Measurements from ENCODE around the gene SPON1.
"Not testable (repeated sequence)": the region's sequence is repeated elsewhere in the genome, so short reads cannot be mapped to it uniquely, and the experiment has no call there.

SPON1 gene

GRCh38 chr11:13972944-13973343 lies 10.4 kb downstream of the SPON1 start:
- H3K36me3 Mint-ChIP-seq (ENCODE audit: low read depth), result no peaks in the 10 kb centered on the region
- peaks cover 14% of the 10 kb centered on the region for H3K4me1 Mint-ChIP-seq (ENCODE audit: low read depth)
- H3K27me3 Mint-ChIP-seq (ENCODE audit: low read depth), result peaks cover 20% of the 10 kb centered on the region
- H3K4me3 Mint-ChIP-seq, result no peak overlapping the region
- no peaks in the 10 kb centered on the region for H3K9me3 Mint-ChIP-seq
- no peak for DNase-seq (ENCODE audit: low spot score)
- peak overlapping the region; percentile 23 for H3K27ac Mint-ChIP-seq

- Mint-ChIP-seq H3K27me3 (ENCODE audit: low read depth) (peaks cover 18% of the 10 kb centered on the region), H3K36me3 (ENCODE audit: low read depth) (no peaks in the 10 kb centered on the region), H3K9me3 (no peaks in the 10 kb centered on the region), H3K4me1 (ENCODE audit: low read depth) (peaks cover 10% of the 10 kb centered on the region), H3K4me3 (no peak overlapping the region), H3K27ac (no peak overlapping the region)
- DNase-seq (ENCODE audit: low spot score), result no peak
These were observed 12.1 kb downstream of the SPON1 start for GRCh38 chr11:13974631-13975030.

- H3K4me1 Mint-ChIP-seq (ENCODE audit: low read depth), result no peaks in the 10 kb centered on the region
- H3K9me3 Mint-ChIP-seq, result no peaks in the 10 kb centered on the region
- peaks cover 12% of the 10 kb centered on the region for H3K27me3 Mint-ChIP-seq (ENCODE audit: low read depth)
- no peaks in the 10 kb centered on the region for H3K36me3 Mint-ChIP-seq (ENCODE audit: low read depth)
- no peak for DNase-seq (ENCODE audit: low spot score)
- H3K27ac Mint-ChIP-seq, result no peak overlapping the region
- H3K4me3 Mint-ChIP-seq, result no peak overlapping the region
These were observed 20.7 kb downstream of the SPON1 start for GRCh38 chr11:13983081-13983751.

GRCh38 chr11:13984616-13985450 lies 22.3 kb downstream of the SPON1 start:
- no peaks in the 10 kb centered on the region for H3K4me1 Mint-ChIP-seq (ENCODE audit: low read depth)
- no peaks in the 10 kb centered on the region for H3K9me3 Mint-ChIP-seq
- no peak overlapping the region for H3K4me3 Mint-ChIP-seq
- H3K27me3 Mint-ChIP-seq (ENCODE audit: low read depth), result peaks cover 18% of the 10 kb centered on the region
- no peaks in the 10 kb centered on the region for H3K36me3 Mint-ChIP-seq (ENCODE audit: low read depth)
- DNase-seq (ENCODE audit: low spot score), result no peak
- no peak overlapping the region for H3K27ac Mint-ChIP-seq

GRCh38 chr11:13986695-13987094 lies 24.2 kb downstream of the SPON1 start:
- H3K9me3 Mint-ChIP-seq; H3K36me3 Mint-ChIP-seq (ENCODE audit: low read depth); DNase-seq (ENCODE audit: low spot score); H3K27ac Mint-ChIP-seq; H3K4me3 Mint-ChIP-seq; H3K4me1 Mint-ChIP-seq (ENCODE audit: low read depth): not testable (repeated sequence)
- H3K27me3 Mint-ChIP-seq (ENCODE audit: low read depth), result peaks cover 22% of the 10 kb centered on the region

- H3K27me3 Mint-ChIP-seq (ENCODE audit: low read depth), result peaks cover 31% of the 10 kb centered on the region
- not testable (repeated sequence) for DNase-seq (ENCODE audit: low spot score); H3K4me3 Mint-ChIP-seq
These were observed 29.8 kb downstream of the SPON1 start for GRCh38 chr11:13992158-13992856.

GRCh38 chr11:13993096-13993765 lies 30.7 kb downstream of the SPON1 start:
- Mint-ChIP-seq H3K4me1 (ENCODE audit: low read depth) (no peaks in the 10 kb centered on the region), H3K9me3 (no peaks in the 10 kb centered on the region), H3K4me3 (no peak overlapping the region), H3K27ac (no peak overlapping the region), H3K36me3 (ENCODE audit: low read depth) (no peaks in the 10 kb centered on the region), H3K27me3 (ENCODE audit: low read depth) (peaks cover 26% of the 10 kb centered on the region)
- no peak for DNase-seq (ENCODE audit: low spot score)

More at GRCh38 chr11:13992158-13992856, 29.8 kb downstream of the SPON1 start:
- H3K4me1 Mint-ChIP-seq (ENCODE audit: low read depth); H3K36me3 Mint-ChIP-seq (ENCODE audit: low read depth); H3K9me3 Mint-ChIP-seq; H3K27ac Mint-ChIP-seq: not testable (repeated sequence)

GRCh38 chr11:13997881-13998280 lies 35.4 kb downstream of the SPON1 start:
- Mint-ChIP-seq H3K27me3 (ENCODE audit: low read depth) (peaks cover 23% of the 10 kb centered on the region), H3K4me1 (ENCODE audit: low read depth) (no peaks in the 10 kb centered on the region), H3K36me3 (ENCODE audit: low read depth) (no peaks in the 10 kb centered on the region), H3K4me3 (no peak overlapping the region), H3K27ac (no peak overlapping the region), H3K9me3 (peaks cover 6% of the 10 kb centered on the region)
- DNase-seq (ENCODE audit: low spot score), result no peak

- DNase-seq (ENCODE audit: low spot score), result no peak
- H3K36me3 Mint-ChIP-seq (ENCODE audit: low read depth), result no peaks in the 10 kb centered on the region
- H3K9me3 Mint-ChIP-seq, result peaks cover 6% of the 10 kb centered on the region
- peaks cover 20% of the 10 kb centered on the region for H3K27me3 Mint-ChIP-seq (ENCODE audit: low read depth)
- H3K27ac Mint-ChIP-seq, result no peak overlapping the region
- H3K4me1 Mint-ChIP-seq (ENCODE audit: low read depth), result no peaks in the 10 kb centered on the region
- no peak overlapping the region for H3K4me3 Mint-ChIP-seq
These were observed 37.2 kb downstream of the SPON1 start for GRCh38 chr11:13999704-14000103.

- Mint-ChIP-seq H3K27me3 (ENCODE audit: low read depth) (peaks cover 17% of the 10 kb centered on the region), H3K4me3 (no peak overlapping the region), H3K9me3 (peaks cover 6% of the 10 kb centered on the region), H3K36me3 (ENCODE audit: low read depth) (no peaks in the 10 kb centered on the region), H3K27ac (no peak overlapping the region), H3K4me1 (ENCODE audit: low read depth) (no peaks in the 10 kb centered on the region)
- DNase-seq (ENCODE audit: low spot score), result no peak
These were observed 39.1 kb downstream of the SPON1 start for GRCh38 chr11:14001597-14001996.

GRCh38 chr11:14007566-14007965 lies 45.0 kb downstream of the SPON1 start:
- no peak overlapping the region for H3K4me3 Mint-ChIP-seq
- H3K36me3 Mint-ChIP-seq (ENCODE audit: low read depth), result no peaks in the 10 kb centered on the region
- H3K9me3 Mint-ChIP-seq, result no peaks in the 10 kb centered on the region
- H3K27me3 Mint-ChIP-seq (ENCODE audit: low read depth), result peaks cover 2% of the 10 kb centered on the region
- no peak for DNase-seq (ENCODE audit: low spot score)
- H3K27ac Mint-ChIP-seq, result no peak overlapping the region
- no peaks in the 10 kb centered on the region for H3K4me1 Mint-ChIP-seq (ENCODE audit: low read depth)

- H3K27ac Mint-ChIP-seq, result no peak overlapping the region
- no peaks in the 10 kb centered on the region for H3K9me3 Mint-ChIP-seq
- no peak for DNase-seq (ENCODE audit: low spot score)
- no peaks in the 10 kb centered on the region for H3K4me1 Mint-ChIP-seq (ENCODE audit: low read depth)
- H3K36me3 Mint-ChIP-seq (ENCODE audit: low read depth), result no peaks in the 10 kb centered on the region
- H3K4me3 Mint-ChIP-seq, result no peak overlapping the region
- no peaks in the 10 kb centered on the region for H3K27me3 Mint-ChIP-seq (ENCODE audit: low read depth)
These were observed 48.1 kb downstream of the SPON1 start for GRCh38 chr11:14010665-14011064.

GRCh38 chr11:14012846-14013245 lies 50.3 kb downstream of the SPON1 start:
- no peak overlapping the region for H3K4me3 Mint-ChIP-seq
- no peaks in the 10 kb centered on the region for H3K9me3 Mint-ChIP-seq
- H3K36me3 Mint-ChIP-seq (ENCODE audit: low read depth), result no peaks in the 10 kb centered on the region
- peaks cover 2% of the 10 kb centered on the region for H3K27me3 Mint-ChIP-seq (ENCODE audit: low read depth)
- no peaks in the 10 kb centered on the region for H3K4me1 Mint-ChIP-seq (ENCODE audit: low read depth)
- H3K27ac Mint-ChIP-seq, result no peak overlapping the region
- no peak for DNase-seq (ENCODE audit: low spot score)

- Mint-ChIP-seq H3K27me3 (ENCODE audit: low read depth) (peaks cover 10% of the 10 kb centered on the region), H3K27ac (no peak overlapping the region), H3K4me1 (ENCODE audit: low read depth) (no peaks in the 10 kb centered on the region), H3K36me3 (ENCODE audit: low read depth) (no peaks in the 10 kb centered on the region), H3K9me3 (no peaks in the 10 kb centered on the region), H3K4me3 (no peak overlapping the region)
- DNase-seq (ENCODE audit: low spot score), result no peak
These were observed 53.2 kb downstream of the SPON1 start for GRCh38 chr11:14015711-14016110.

Data from T-helper 2 cell treated with Interferon-gamma antibody and Interleukin-4, amounts not matched to agents 5 μg/mL and 100 μg/mL, for 36 hours (primary cell).